ENCODE results near the gene CHRM4. TPM values are rescaled to one million over a fixed set of nuclear protein-coding genes. Genes with fewer than 3 reads are reported as not detected.

CHRM4 gene
- total RNA-seq, 2 donors from 2014 or later = 2.8 TPM; not detected in 1

DNA sequence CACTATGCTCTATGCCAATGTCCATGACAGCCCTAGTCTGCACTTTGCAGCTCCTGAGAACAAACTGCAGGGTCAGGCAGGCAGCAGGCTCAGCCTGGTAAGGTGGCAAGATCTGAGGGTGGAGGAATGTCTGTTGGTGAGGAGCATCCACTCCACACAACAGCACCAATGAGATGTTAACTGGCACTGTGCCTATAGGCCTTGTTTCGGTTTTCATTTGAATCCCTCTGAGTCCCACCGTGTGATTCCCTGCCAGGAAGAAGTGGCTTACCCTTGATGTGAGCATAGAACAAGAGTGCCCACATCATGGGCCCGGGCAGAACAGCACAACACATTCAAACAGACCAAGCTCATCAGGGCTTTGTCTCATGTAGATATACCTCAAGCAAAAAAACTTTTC lies 44.1 kb upstream of the CHRM4 start:
- Histone ChIP-seq H3K36me3 (peaks cover 0 to 9% of the 10 kb centered on the region in 2 donors), H3K27ac (no peak overlapping the region), H3K4me1 (replicated peaks) (no peaks in the 10 kb centered on the region), H3K4me3 (no peak overlapping the region), H3K27me3 (replicated peaks; ENCODE audit: insufficient read depth) (no peaks in the 10 kb centered on the region), H3K9me3 (no peaks in the 10 kb centered on the region)
- WGBS = 53% methylated on average over 3 of the region's 3 CpGs
- no peak for DNase-seq (ENCODE audit: low spot score)
- TF ChIP-seq, protein P1, sequence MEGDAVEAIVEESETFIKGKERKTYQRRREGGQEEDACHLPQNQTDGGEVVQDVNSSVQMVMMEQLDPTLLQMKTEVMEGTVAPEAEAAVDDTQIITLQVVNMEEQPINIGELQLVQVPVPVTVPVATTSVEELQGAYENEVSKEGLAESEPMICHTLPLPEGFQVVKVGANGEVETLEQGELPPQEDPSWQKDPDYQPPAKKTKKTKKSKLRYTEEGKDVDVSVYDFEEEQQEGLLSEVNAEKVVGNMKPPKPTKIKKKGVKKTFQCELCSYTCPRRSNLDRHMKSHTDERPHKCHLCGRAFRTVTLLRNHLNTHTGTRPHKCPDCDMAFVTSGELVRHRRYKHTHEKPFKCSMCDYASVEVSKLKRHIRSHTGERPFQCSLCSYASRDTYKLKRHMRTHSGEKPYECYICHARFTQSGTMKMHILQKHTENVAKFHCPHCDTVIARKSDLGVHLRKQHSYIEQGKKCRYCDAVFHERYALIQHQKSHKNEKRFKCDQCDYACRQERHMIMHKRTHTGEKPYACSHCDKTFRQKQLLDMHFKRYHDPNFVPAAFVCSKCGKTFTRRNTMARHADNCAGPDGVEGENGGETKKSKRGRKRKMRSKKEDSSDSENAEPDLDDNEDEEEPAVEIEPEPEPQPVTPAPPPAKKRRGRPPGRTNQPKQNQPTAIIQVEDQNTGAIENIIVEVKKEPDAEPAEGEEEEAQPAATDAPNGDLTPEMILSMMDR (IDR thresholded peaks at IDR 0.05) = no peak
- TF ChIP-seq POLR2AphosphoS5 (IDR thresholded peaks at IDR 0.05) (no peak), POLR2A (IDR thresholded peaks at IDR 0.05) (no peak)
- intact Hi-C loops (cut with DNase I) = no loop called here

DNA sequence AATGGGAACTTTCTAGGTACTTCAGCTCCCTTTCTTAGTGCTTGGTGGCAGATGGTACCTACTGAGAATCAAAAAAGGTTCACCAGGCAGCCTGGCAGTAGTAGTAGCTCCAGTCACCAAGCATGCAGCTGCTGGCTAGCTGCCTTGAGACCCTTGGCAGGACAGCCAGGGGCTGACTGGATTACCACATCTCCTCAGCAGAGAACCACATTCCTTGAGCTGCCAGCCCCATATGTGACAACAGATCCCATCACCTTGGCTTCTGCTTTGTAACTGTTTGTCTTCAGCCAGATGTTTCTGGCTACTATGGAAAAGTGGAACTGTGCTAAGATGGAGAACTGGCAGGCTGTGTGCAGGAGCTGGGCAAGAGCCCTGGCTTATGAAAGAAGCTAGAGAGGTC lies 39.6 kb upstream of the CHRM4 start:
- H3K4me3 ChIP-seq = no peak overlapping the region
- peaks cover 0 to 9% of the 10 kb centered on the region in 2 donors for H3K36me3 ChIP-seq
- no peaks in the 10 kb centered on the region for H3K27me3 ChIP-seq (replicated peaks; ENCODE audit: insufficient read depth)
- DNase-seq (ENCODE audit: low spot score) = no peak
- intact Hi-C loops (cut with DNase I) = no loop called here
- no peaks in the 10 kb centered on the region for H3K9me3 ChIP-seq
- H3K27ac ChIP-seq = no peak overlapping the region
- TF ChIP-seq, protein P1 (IDR thresholded peaks at IDR 0.05) = no peak
- no peak for TF ChIP-seq POLR2AphosphoS5 (IDR thresholded peaks at IDR 0.05)
- no peaks in the 10 kb centered on the region for H3K4me1 ChIP-seq (replicated peaks)

DNA sequence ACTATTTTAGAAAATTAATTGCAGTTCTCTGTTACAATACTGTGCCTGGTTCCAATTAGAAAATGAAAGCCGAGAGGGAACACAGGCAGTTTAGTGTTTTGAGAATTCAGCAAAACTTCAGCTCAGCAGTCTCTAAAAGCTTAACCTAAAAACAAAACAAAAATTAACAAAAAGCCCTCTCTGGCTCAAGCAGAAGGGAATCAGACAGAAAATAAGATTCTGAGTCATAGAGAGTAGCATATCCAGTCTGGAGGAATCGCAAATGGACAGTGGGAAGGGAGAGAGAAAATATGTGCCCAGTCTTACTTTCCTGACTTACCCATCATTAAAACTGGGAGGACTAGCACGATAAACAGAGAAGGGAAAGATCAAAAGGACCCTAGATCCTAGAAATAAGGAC lies 38.1 kb upstream of the CHRM4 start:
- intact Hi-C loops (cut with DNase I) = no loop called here
- DNase-seq (ENCODE audit: low spot score) = no peak
- no peaks in the 10 kb centered on the region for H3K9me3 ChIP-seq
- H3K27me3 ChIP-seq (replicated peaks; ENCODE audit: insufficient read depth) = no peaks in the 10 kb centered on the region
- WGBS = 83% methylated on average over 3 of the region's 3 CpGs
- H3K36me3 ChIP-seq = peaks cover 0 to 8% of the 10 kb centered on the region in 2 donors
- TF ChIP-seq, protein P1 (IDR thresholded peaks at IDR 0.05) = no peak
- TF ChIP-seq POLR2AphosphoS5 (IDR thresholded peaks at IDR 0.05) (no peak), POLR2A (IDR thresholded peaks at IDR 0.05) (no peak)
- no peaks in the 10 kb centered on the region for H3K4me1 ChIP-seq (replicated peaks)
- no peak overlapping the region for H3K27ac ChIP-seq
- no peak overlapping the region for H3K4me3 ChIP-seq

DNA sequence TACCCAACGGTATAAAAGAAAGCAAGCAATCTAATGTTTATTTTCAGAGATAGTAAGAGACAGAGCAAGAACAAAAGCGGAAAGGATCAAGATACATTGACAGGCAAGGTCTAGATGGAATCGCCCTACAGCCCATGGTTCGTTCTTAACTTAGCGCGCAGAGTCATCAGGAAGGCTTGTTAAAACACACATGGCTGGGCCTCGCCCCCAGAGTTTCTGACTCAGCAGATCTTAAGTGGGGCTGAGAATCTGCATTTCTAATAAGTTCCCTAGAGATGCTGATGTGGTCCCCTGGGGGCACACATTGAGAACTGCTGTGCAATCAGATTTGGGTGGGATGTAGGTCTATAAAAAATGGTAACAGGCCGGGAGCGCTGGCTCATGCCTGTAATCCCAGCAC lies 35.8 kb upstream of the CHRM4 start:
- H3K4me1 ChIP-seq (replicated peaks) = no peaks in the 10 kb centered on the region
- no peaks in the 10 kb centered on the region for H3K27me3 ChIP-seq (replicated peaks; ENCODE audit: insufficient read depth)
- TF ChIP-seq POLR2A (IDR thresholded peaks at IDR 0.05) (no peak), POLR2AphosphoS5 (IDR thresholded peaks at IDR 0.05) (no peak)
- TF ChIP-seq, protein P1 (IDR thresholded peaks at IDR 0.05) = no peak
- 92% methylated on average over 9 of the region's 9 CpGs for WGBS
- intact Hi-C loops (cut with DNase I) = no loop called here
- no peak overlapping the region for H3K27ac ChIP-seq
- H3K36me3 ChIP-seq = no peaks in the 10 kb centered on the region
- no peak for DNase-seq (ENCODE audit: low spot score)
- no peaks in the 10 kb centered on the region for H3K9me3 ChIP-seq
- H3K4me3 ChIP-seq = no peak overlapping the region

DNA sequence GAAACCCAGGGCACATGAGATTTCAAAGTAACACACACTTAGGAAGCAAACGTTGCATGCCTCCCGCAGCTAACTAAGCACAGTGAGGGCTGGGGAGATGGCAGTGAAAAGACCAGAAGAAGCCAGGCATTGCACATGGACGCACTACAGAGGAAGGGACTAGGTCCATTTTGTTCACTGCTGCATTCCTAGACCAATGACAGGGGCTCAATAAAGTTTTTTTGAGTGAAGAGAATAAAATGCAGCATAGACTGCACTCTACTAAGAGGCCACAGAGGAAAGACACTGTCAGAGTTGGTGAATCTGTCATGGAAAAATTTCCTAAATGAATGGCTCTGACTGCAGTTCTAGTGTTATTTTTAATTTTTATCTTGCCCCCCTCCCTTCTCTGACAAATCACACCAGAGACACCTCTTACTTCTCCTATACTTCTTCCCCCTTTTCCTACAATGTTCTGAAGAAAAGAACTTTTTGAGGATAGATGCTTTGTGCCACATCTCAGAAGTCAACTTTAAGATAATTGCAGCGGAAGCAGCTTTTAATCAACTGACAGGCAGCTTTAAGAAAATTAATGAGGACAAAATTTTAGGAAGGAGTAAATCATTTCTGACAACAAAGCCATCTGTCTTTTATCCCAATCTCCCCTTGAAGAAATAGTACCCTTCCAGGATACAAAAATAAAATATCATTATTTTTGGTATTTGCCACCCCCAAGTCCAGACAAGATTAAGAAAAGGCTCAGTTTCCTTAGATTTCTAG lies 34.8 kb upstream of the CHRM4 start:
- no peaks in the 10 kb centered on the region for H3K4me1 ChIP-seq (replicated peaks)
- H3K27me3 ChIP-seq (replicated peaks; ENCODE audit: insufficient read depth) = no peaks in the 10 kb centered on the region
- no peak for DNase-seq (ENCODE audit: low spot score)
- H3K4me3 ChIP-seq = no peak overlapping the region
- no peaks in the 10 kb centered on the region for H3K9me3 ChIP-seq
- 81% methylated on average over 4 of the region's 4 CpGs for WGBS
- intact Hi-C loops (cut with DNase I) = no loop called here
- H3K36me3 ChIP-seq = no peaks in the 10 kb centered on the region
- no peak overlapping the region for H3K27ac ChIP-seq
- TF ChIP-seq POLR2AphosphoS5 (IDR thresholded peaks at IDR 0.05) = no peak
- TF ChIP-seq POLR2A (IDR thresholded peaks at IDR 0.05) = no peak
- TF ChIP-seq, protein P1 (IDR thresholded peaks at IDR 0.05) = no peak
